GM19240 (cell line): ENCODE measurements around the gene BOLA2B.
"Not testable (repeated sequence)": the region's sequence is repeated elsewhere in the genome, so short reads cannot be mapped to it uniquely, and the experiment has no call there.

Source experiments
- DNase-seq: peaks from one replicate; pipeline ENCODE4 v3.0.0; 2011; ENCODE audit warnings: low spot score; ENCODE audit not compliant: insufficient read length

The BOLA2B gene

DNA sequence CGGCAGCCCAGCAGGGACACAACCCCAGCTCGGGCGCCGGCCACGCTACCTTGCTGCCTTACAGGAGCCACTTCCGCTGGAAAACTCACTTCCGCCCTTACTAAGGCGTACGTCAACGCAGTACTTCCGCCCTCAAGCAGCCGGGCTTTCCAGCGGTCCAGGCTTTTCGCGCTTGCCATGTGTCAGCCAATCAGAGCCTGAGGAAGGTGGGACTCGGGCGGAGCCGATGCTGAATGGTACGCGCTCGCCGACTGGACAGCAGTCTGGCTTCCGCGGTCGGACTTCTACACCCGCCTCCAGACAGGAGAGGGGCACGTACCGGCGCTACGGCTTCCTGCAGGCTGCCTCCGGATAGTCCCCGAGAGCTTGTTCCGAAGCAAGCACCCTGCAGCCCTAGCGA is at the start of gene BOLA2B, which contains the start of gene SLX1A:
Gene BOLA2B, minus strand, starts transcription at position 52 of the 400 bp plus-strand sequence. CDS start 71 bp downstream, outside the sequence.
Gene SLX1A, plus strand, starts transcription at position 261 of the 400 bp plus-strand sequence. CDS start 210 bp downstream, outside the sequence.
- DNase-seq = not testable (repeated sequence)

DNA sequence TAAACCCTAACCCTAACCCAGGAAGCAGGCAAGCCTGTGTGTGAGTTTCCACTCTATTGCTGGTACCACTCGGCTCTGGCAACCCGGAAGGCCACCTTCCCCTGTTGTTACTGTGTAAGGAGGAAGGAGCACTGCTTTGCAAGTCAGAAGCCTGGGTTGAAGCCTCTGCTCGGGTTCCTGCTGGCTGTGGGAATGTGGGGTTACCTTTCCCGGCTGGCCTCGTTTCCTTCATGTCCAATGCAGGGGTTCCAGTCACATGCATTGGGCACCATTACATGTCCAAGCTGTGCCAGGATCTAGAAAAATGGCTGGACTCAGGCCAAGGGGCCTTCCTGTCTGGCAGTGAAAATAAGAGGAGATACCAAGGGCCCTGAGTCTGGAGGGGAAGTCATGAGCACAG is 23.6 kb upstream of the BOLA2B start:
- DNase-seq = not testable (repeated sequence)

DNA sequence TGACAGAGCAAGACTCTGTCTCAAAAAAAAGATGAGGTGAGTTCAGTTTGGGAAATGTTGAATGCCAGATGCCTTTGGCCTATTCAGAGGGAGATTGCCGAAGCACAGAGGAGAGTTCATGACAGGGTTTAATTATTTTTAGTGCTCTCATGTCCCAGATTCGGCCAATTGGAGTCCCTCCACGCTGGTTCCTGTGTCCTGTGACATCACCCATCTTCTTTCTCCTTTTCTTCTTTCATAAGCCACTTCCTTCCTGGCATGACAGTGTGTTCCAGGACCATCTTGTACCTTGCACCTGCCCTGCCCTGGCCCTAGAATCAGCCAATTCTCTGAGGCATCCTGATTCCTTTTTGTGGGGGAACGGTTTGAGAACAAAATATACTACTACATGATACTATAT is 17.9 kb upstream of the BOLA2B start:
- not testable (repeated sequence) for DNase-seq

DNA sequence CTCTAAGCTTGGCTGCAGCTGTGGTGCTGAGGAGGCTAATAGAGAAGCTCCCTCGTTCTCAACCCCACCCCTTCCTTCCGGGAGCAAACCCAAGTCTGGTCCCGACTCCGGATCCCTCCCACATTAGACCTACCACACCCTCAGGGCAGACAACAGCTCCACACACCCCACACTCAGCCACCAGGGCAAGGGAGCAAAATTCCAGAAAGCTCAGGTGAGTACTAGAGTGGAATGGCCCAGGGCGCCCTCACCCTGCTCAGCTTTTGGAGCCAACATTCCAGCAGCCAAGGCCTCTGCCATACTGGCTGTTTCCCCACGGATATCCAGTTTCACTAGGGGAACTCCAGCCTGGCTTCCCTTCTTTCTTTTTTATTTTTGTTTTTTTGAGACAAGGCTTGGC is 15.6 kb upstream of the BOLA2B start:
- not testable (repeated sequence) for DNase-seq

DNA sequence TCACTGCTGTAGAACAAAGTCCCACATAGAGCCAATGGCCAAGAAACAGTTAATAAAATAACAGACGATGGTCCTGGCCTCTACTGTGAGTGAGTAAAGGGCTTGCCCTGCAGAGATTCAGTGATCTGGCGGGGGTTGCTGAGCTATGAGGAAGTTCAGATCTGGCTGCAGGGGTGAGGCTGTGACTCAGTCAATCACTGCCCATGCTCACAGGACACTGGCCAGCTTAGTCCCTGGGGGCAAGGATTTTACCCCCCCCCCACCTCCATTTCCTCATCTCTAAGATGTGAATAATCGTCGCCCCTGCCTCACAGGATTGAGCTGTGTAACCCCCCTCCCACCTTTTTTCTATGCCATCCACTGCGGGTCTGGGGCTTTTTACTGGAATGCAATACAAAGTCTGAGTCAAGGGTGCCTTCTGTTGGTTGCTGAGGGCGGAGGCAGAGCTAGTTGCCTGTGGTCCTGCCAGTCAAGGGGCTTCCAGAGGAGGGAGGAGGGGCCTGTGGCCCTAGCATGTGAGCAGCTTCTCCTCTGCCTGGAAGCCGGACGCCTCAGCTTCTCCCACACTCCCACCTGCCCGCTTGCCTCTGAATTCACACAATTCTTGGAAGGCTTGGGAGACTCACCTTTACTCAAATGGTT is 13.7 kb upstream of the BOLA2B start:
- DNase-seq = not testable (repeated sequence)

DNA sequence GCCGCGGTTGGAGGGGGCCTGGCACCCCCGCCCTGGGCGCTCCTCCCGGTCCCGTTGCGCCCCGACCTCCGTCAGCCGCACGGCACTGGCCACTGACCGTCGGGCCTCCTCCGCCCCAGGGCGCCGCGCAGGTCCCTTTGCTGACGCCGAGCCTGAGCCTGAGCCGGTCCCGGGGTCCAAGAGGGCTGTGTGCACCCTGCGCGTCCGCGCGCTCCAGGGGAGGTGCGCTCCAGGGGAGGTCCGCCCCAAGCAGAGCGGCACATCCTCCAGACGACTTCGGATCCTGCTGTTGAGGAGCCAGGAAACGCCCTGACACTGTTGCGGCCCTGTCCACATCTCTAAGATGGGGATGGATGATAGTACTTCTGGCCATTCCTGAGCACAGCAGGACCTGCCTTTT is 12.8 kb upstream of the BOLA2B start:
- DNase-seq = not testable (repeated sequence)

DNA sequence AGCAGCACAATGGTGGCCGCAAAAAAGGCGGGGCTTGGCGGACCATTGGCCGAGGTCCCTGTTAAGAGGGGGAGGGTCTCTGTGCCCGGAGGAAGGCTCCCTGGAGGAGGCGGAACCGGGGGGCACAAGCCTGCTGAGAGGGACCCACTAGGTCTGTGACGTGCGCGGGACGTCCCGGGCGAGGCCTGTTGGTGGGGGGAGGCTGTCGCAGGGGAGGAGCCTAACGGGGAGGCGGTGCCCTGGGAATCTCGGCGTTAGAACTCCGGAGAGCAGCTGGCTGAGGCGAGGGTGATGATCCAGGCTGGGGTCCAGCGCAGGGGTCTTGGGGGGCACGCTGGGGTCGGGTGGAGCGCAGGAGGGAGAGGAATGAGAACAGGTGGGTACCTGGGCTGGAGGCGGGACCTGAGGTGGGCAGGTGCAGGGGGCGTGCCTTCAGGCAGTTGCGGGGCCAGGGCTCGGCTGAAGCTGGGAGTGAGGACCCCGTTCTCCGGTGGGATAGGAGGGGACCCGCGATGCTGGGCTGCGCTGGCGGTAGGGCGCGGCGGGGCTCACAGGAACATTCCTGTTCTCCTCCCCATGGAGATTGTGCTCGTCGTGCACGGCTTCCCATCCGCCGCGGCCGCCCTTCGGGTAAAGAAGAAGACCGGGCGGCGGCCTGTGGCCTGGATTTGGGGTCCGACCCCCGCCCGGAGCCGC is 12.2 kb upstream of the BOLA2B start:
- DNase-seq = not testable (repeated sequence)

DNA sequence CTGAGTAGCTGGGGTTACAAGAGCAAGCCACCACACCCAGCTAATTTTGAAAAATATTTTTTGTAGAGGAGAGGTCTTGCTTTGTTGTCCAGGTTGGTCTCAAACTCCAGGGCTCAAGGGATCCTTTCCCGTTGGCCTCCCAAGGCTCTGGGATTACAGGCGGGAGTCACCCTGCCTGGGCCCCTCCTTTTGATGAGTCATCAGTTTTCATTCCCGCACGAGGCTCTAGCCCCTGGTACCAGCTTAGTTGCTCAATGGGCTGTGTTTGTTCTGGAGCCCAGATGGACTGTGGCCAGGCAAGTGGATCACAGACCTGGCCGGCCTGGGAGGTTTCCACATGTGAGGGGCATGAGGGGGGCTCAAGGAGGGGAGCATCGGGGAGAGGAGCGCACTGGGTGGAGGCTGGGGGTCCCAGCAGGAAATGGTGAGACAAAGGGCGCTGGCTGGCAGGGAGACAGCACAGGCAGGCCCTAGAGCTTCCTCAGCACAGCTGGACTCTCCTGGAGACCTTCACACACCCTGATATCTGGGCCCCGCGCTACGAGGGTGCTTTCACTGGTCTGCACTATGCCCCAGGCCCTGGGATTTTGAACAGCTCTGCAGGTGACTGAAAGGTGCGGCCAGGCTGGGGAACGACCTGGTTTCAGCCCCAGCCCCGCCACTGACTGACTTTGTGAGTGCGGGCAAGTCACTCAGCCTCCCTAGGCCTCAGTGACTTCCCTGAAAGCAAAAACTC is 6.3 kb upstream of the BOLA2B start:
- DNase-seq = not testable (repeated sequence)

DNA sequence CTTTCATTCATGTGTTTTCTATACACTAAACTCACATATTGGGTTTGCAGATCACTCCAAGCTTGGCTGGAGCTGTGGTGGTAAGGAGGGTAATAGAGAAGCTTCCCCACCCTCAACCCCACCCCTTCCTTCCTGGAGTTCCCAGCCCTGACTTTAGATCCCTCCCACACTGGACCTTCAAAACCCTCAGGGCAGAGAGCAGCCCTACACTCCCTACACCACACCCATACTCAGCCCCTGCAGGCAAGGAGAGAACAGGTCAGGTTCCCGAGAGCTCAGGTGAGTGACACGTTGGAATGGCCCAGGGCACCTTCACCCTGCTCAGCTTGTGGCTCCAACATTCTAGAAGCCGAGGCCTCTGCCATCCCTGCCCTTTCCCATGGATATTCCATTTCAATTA is 5.6 kb upstream of the BOLA2B start, which contains the start of gene SULT1A3:
Gene SULT1A3, plus strand, starts transcription at position 207 of the 400 bp plus-strand sequence. CDS start 1,474 bp downstream, outside the sequence.
- DNase-seq = not testable (repeated sequence)

DNA sequence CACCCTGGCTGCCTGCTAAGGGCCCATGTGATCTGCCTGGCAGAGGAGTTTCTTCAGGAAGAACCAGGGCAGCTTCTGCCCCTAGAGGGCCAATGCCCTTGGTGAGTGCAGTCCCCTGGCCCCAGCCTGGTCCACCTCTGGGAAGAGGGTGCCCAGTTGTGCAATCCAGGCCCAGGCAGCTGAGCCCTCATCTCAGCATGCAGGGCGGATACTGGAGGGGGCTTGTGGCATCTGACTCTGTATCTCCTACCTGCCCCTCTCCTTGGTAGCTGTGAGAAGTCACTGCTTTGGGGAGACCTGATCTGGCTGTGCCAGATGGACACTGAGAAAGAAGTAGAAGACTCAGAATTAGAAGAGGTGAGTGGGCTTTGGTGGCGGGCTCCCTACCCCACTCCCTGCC is 3.5 kb upstream of the BOLA2B start:
- DNase-seq = not testable (repeated sequence)

DNA sequence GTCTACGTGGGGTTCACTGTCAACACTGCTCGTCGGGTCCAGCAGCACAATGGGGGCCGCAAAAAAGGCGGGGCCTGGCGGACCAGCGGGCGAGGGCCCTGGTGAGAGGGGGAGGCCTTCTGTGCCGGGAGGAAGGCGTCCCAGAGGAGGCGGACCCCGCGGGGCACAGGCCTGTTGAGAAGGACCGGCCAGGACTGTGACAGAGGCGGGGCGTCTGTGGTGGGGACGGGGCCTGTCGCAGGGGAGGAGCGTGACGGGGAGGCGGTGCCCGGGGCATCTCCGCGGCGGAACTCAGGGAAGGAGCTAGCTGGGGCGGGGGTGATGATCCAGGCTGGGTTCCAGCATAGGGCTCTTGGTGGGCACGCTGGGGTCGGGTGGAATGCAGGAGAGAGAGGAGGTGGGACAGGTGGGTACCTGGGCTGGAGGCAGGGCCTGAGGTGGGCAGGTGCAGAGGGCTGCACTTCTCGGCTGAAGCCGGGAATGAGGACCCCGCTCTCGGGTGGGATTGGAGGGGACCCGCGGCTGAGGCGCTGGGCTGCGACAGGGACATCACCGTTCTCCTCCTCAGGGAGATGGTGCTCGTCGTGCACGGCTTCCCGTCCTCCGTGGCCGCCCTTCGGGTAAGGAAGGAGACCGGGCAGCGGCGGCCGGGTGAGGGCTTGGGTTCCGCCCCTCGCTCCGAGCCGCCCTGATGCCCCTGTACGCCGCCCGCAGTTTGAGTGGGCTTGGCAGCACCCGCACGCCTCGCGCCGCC is 883 bp upstream of the BOLA2B start:
- DNase-seq = not testable (repeated sequence)

DNA sequence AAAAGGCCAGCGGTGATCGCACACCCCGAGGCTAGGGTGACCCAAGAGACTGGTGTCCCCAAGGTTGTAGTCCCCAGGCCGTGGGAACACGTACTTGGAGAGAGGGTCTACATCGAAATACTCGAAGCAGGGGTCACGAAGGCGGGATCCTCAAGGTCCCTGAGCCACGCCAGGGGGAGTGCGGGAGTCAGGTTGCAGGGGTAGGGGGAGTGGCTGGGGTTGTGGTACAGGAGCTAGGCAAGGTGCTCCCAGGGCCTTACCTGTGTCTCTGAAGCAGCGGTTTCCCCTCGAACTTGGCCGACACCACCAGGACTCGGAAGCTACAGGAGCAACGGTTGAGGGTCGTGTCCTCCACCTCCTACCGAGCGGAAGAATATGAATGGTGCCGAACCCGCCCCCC is 368 bp downstream of the BOLA2B start:
- DNase-seq = not testable (repeated sequence)

DNA sequence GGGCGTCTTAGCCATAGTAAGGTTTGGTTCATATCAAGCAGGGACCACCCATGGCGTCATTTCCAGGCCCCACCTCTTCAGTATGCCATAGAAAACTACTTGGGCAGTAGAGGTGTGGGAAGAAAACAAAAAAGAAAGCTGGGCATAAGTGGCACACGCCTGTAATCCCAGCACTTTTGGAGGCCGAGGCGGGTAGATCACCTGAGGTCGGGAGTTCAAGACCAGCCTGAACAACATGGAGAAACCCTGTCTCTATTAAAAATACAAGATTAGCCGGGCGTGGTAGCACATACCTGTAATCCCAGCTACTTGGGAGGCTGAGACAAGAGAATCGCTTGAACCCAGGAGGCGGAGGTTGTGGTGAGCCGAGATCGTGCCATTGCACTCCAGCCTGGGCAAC is 2.3 kb downstream of the BOLA2B start:
- DNase-seq = not testable (repeated sequence)

DNA sequence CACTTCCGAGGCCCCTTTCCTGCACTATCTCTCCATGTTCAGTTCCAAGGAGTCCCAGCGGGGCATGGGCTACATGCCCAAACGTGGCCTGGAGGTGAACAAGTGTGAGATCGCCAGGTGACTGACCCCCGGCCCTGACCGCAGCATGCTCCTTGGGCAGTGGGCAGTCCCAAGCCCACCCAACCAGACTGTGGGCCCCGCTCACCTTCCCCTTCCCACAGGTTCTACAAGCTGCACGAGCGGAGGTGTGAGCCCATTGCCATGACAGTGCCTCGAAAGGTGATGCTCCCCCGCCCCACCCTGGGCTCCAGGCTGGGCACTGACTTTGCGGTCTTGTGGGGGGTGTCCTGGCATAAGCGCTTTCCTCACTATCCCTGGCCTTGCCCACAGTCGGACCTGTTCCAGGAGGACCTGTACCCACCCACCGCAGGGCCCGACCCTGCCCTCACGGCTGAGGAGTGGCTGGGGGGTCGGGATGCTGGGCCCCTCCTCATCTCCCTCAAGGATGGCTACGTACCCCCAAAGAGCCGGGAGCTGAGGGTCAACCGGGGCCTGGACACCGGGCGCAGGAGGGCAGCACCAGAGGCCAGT is 5.4 kb downstream of the BOLA2B start:
- no peak for DNase-seq

DNA sequence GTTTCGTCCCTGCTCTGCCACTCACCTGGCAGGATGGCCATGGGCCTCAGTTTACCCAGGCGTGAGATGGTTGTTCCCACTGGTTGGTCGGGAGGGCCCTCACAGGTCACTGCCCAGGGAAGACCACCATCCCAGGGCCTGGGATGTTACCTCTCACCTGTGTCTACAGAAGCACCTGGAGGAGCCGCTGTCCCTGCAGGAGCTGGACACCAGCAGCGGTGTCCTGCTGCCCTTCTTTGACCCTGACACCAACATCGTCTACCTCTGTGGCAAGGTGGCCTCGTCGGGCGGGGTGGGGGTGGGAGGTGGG is 6.0 kb downstream of the BOLA2B start:
- DNase-seq = no peak

DNA sequence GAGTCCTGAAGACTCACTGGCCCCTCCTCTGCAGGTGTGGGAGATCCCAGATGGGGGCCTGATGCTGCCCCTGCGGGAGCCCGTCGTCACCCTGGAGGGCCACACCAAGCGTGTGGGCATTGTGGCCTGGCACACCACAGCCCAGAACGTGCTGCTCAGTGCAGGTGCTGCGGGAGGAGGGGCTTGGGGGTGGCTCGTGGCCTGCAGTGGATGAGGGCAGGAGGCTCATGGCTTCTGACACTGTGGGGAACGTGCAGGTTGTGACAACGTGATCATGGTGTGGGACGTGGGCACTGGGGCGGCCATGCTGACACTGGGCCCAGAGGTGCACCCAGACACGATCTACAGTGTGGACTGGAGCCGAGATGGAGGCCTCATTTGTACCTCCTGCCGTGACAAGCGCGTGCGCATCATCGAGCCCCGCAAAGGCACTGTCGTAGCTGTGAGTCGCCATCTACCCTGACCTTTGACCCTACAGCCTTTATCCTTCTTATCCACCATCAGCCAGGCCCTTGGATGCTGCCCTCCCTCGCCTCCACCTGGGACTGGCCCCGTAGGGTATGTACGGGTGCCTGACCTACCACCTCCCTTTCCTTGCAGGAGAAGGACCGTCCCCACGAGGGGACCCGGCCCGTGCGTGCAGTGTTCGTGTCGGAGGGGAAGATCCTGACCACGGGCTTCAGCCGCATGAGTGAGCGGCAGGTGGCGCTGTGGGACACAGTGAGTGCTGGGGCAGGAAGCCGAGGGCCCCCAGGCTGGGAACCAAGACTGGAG is 6.5 kb downstream of the BOLA2B start:
- DNase-seq = no peak

DNA sequence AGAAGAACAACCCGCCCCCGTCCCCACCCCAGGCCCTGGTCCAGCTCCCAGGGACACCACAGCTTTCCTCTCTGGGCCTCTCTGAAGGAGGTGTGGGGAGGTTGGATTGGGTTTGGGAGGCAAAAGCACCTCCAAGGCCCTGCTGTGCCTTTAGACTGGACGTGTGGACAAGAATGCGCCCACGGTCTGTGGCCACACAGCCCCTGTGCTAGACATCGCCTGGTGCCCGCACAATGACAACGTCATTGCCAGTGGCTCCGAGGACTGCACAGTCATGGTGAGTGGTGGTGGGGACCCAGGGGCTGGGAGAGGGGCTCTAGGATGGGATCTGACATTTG is 7.1 kb downstream of the BOLA2B start:
- no peak for DNase-seq

DNA sequence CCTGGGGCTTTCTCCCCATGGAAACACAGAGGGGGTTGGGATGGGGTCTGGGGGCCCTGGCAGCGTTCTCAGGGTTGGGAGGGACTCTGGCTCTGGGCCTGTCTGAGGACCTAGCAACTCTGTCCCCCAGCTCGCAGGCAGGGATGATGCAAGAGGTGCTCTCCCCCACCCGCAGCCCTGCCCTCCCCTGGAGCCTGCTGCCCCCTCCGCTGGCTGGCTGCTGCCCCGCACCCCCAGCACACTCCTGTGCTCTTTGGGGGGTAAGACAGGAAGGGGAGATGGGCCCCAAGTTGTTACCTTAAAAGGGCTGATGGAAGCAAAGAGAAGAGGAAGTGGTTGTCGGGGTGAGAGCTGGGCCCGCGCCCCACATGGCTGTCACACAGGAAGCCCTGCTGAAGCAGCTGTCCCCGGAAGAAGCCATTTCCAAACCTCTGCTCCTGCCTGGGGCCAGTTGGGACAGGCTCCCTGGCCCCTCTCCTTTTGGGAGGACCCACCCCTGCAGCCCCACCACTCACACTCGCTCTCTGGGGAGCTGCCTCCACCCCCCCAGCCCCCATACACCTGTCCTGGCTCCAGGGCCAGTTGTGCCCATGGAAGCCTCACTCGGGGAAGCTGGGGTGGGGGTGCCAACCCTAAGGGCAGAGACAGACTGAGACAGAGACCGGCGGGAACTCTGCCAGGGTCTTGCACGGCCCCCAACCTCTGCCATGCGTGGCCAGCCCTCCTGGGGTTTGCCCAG is 7.6 kb downstream of the BOLA2B start:
- DNase-seq = peak; percentile 64

DNA sequence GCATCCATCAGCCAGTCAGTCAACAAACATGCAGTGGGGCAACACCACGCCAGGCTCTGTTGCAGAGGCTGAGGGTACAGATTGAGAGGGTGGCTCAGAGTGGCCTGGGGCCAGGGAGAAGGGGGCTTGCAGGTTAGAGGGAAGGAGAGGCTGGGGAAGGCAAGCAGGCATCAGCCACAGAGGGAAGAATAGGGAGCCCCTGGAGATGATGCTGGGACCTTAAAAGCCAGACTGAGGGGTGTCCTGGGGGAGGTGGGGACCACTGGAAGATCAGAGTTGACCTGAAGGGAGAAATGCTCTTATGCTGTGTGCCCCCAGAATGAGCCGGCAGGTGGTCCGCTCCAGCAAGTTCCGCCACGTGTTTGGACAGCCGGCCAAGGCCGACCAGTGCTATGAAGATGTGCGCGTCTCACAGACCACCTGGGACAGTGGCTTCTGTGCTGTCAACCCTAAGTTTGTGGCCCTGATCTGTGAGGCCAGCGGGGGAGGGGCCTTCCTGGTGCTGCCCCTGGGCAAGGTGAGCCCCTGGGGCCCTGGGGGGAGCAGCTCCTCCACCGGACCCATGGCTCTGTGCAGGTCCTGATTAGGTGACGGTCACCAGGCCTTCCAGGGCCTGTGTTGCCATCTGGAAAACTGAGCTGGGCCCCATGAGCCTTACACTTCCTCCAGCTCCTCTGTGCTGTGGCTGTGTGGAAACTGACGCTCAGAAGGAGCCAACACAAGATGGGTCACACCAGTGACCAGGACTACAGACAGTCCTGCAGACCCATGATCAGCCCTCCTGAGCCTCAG is 8.4 kb downstream of the BOLA2B start:
- DNase-seq = no peak
